NCI-H1048 (cell line): Measurements from ENCODE around the gene UGGT1.

Source experiments
- DNase-seq: peaks from one replicate; lab custom pipeline; 2025; lab: John Stamatoyannopoulos, UW

The UGGT1 gene

GRCh38 chr2:128108166-128108565 is 17.2 kb downstream of the UGGT1 start:
- no peak for DNase-seq

- DNase-seq: no peak
These were observed 18.2 kb downstream of the UGGT1 start for GRCh38 chr2:128109243-128109642.

GRCh38 chr2:128115921-128116623 is 25.1 kb downstream of the UGGT1 start:
- DNase-seq: no peak

- DNase-seq: no peak
These were observed 43.6 kb downstream of the UGGT1 start for GRCh38 chr2:128134573-128134972.

- DNase-seq: no peak
These were observed 46.2 kb downstream of the UGGT1 start for GRCh38 chr2:128137094-128137616.

DNA sequence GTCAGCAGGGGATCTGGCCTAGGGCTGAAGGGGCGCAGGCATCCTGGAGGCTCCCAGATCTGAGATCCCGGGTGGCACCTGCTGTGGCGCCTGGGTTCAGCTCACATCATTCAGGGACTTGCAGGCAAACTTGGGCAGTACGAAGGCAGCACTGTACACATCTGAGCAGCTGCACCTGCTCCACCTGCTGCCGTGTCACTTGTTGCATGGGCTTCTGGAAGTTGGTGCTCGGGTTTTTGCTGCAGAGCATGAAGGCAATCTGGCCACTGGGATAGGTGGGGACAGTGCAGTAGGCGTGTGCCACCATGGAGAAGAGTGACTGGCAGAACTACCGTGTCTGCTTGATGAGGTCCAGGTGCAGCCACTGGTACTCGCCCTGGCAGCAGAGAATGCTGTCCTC is 48.6 kb downstream of the UGGT1 start:
- no peak for DNase-seq

- DNase-seq: no peak
These were observed 54.7 kb downstream of the UGGT1 start for GRCh38 chr2:128145651-128146050.

- no peak for DNase-seq
These were observed 62.8 kb downstream of the UGGT1 start for GRCh38 chr2:128153786-128154185.

GRCh38 chr2:128154225-128154624 is 63.2 kb downstream of the UGGT1 start:
- DNase-seq: no peak

DNA sequence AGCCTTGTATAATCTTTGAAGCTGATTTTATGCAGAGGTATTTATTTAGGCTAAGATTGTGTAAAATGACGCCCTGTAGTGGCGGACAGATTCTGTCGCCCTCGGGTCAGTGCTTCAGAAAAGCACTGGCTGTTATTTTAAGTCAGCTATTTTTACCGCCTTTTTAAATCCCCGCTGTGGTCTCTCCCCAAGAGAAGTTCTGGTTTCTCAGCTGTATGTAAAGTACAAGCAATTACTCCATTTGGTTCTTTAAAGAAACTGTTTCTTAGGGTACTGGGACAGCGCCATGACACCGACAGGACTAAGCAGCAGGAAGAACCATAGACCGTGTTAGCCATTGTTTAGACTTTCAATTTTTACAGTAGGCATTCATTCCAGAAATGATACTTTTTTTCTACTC is 65.0 kb downstream of the UGGT1 start:
- DNase-seq: no peak

DNA sequence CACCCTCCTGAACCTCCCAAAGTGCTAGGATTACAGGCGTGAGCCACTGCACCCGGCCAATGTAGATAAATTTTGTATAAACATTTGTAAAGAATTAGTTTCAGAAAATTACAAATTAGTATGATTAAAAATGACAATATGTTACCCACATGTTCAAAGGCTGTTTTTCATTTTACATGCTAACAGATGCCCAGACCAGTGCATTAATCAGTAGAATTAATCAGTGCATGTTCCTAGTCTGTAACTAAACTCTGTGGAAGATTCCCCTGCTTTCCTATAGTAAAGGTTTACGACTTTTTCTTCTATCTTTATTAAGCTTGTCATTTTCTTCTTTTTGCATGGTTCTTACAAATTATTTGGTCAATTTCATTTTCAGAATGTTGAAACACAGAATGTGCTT is 65.8 kb downstream of the UGGT1 start:
- no peak for DNase-seq

DNA sequence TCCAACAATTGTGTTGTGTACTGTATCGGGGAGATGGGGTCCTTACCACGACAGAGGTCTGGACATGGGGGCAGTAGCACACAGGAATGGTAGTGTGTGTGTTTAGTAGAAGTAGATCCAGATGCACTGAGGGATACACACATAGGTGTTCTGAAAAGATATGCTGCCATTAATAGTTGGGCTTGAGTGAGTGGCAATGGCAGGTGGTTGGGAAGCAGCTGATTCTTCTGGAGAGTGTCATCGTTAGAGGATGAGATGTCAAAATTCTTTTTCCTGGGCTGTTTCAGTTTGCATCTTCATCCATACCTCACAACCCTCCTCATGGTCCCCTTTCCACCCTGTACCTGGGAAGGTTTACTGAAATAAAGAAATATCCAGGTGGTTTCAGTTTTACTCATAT is 66.6 kb downstream of the UGGT1 start:
- no peak for DNase-seq

GRCh38 chr2:128158176-128158575 is 67.2 kb downstream of the UGGT1 start:
- no peak for DNase-seq

- DNase-seq: no peak
These were observed 68.4 kb downstream of the UGGT1 start for GRCh38 chr2:128159437-128159836.

DNA sequence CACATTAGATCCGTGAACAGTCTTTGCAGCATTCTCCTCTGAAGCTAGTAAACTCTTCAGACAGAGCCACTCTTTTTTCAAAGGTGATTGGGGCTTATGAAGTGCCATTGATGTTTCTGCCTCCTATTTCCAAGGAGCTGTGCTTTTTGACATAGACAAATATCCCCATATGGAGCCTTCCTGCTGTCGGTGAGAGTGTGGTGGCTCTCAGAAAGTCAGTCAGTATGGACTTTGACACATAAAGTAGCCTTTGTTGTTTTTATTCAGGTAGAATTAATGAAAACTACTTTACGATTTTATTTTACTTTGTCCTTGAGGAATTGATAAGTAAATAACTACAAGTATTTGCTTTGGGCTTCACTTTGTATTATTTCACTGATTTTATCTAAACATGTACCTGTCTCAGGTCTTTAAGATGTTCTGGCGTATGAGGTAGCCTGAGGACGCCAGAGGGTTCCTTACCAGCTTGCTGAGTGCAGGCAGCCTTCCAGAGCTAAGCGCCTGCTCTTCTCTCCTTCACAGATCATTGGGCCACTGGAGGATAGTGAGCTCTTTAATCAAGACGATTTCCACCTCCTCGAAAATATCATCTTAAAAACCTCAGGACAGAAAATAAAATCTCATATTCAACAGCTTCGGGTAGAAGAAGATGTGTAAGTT is 69.7 kb downstream of the UGGT1 start:
- no peak for DNase-seq

DNA sequence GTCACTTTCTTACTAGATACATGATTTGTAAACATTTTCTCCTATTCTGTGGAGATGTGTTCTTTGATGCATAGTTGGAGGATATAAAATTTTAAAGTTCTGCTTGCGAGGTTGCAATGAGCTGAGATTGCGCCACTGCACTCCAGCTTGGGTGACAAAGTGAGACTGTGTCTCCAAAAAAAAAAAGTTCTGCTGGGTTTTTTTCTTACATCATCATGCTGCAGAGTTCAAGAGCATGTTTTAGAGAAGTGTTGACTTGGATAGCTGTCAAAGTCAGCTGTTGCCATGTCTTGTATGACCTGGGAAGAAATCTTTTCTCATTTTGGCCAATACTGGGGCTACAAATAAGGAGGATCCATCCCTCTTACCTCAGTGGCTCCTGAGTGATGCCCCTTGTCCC is 71.3 kb downstream of the UGGT1 start:
- no peak for DNase-seq

DNA sequence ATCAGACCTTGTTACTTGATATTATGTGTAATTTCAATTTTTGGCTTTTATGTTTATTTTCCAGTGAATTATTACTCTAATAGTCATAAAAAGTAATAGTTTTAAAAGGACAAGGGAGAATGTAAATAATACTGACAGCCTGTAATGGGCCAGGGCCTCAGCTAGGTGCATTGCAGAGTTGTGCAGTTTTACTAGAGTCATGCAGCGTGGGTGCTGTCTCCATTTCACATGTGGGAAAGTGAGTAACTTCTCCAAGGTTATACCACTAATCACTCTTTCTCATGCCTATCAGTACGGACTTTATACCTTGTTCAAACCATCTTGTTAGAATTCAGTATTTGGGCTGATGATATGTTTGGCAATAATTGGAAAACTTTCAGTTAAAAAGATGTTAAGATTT is 73.3 kb downstream of the UGGT1 start:
- no peak for DNase-seq

GRCh38 chr2:128166746-128167353 is 75.8 kb downstream of the UGGT1 start:
- DNase-seq: no peak

DNA sequence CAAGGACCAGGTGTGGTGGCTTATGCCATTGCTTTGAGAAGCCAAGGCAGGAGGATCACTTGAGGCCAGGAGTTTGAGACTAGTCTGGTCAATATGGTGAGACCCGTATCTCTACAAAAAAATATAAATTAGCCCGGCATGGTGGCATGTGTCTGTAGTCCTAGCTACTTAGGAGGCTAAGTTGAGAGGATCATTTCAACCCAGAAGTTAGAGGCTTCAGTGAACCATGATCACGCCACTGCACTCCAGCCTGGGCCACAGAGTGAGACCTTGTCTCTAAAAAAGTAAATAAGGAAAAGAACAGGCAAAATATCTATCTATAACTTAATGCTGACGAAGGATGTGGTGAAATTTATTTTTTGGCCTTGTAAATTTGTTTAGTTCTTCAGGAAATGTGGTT is 78.1 kb downstream of the UGGT1 start:
- DNase-seq: no peak

DNA sequence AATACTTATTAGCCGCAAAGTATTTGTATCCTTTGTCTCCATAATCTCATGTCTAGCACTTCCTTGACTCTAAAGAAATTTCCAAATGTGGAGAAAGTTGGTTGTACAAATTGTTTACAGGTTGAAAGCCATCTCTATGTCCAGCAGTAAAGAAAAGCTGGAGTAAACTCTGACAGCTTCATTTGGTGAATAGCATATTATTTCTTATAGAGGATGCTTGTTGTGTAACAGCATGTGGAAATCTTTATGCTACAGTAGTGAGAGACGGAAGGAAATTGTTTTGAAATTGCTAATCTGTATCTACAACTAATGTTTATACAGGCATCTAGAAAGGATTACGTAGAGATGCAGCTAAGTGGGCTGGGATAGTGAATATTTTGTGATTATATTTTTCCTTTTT is 78.5 kb downstream of the UGGT1 start:
- DNase-seq: no peak

DNA sequence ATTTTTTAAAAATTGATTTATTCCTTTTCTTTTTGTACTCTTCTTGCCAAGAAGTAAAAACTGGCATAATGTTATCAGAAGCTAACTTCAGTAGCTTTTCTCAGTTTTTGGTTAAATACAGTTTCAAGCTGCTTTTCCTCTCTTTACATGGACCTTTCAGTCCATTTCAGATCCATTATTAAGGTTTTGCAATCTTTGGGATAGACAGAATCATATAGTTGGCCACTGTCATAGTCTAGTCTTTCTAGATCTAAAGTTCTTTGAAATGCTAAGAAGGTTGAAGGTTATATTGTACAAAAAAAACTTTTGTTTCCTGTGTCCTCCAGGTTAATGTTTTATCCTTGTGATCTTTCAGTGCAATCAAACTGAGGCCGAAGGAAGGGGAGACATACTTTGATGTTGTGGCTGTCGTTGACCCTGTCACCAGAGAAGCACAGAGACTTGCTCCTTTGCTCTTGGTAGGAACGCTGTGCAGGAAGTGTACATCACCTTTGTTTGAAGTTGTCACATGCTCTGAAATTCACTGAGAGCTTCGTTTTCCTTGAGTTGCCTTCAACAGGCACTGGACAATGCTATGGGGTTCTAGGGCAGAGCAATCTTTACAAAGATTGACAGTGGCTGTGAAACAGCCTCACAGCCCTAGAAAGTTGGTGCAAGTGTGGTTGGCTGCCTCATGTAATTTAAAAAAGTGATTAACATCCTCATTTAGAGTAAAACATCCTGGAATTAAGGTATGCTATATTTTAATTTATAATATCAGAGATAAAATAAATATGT is 79.1 kb downstream of the UGGT1 start:
- DNase-seq: no peak

DNA sequence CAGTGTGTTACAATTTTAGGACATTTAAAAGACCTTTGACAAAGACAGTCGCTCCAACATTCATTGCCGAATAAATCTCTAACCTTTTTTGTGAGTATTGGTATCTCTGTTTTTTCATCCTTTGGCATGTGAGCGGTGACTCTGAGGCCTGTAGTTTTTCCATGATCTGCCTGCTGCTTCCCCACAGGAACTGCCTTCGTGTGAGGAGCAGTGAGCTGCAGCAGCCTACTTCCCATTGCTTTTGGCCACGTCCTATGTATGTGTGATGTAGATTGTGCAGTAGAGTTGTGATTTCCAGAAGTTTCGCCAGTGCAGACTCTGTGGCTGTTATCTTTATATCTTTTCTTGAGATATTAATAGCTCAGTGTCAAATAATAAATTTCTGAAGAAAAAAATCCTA is 79.8 kb downstream of the UGGT1 start:
- no peak for DNase-seq

- no peak for DNase-seq
These were observed 81.2 kb downstream of the UGGT1 start for GRCh38 chr2:128172191-128172590.
